ENCODE results near the gene MCTP1. TPM values are rescaled to one million over a fixed set of nuclear protein-coding genes. Genes with fewer than 3 reads are reported as not detected.

MCTP1 gene
- total RNA-seq, 1 experiment from 2014 or later = 7.5 TPM

- intact Hi-C loops (cut with micrococcal nuclease) = no loop called here
- ChIA-PET POLR2A (ENCODE audit: unreplicated experiment) (no interaction called here), CTCF (no interaction called here)
- H3K4me2 ChIP-seq (ENCODE audit: low read length) = no peak overlapping the region
- H3F3A ChIP-seq (ENCODE audit: low read length, unreplicated experiment) = no peaks in the 10 kb centered on the region
- H3K27me3 ChIP-seq (ENCODE audit: low read length) = peaks cover 19% of the 10 kb centered on the region
- TF ChIP-seq EZH2phosphoT487 (IDR thresholded peaks at IDR 0.05; ENCODE audit: borderline replicate concordance, low read length) = no peak
- no peak for TF ChIP-seq CTCF (conservative IDR thresholded peaks at IDR 0.05; ENCODE audit: low read depth, low read length)
- no peak for TF ChIP-seq EZH2 (IDR thresholded peaks at IDR 0.05; ENCODE audit: low read length, unreplicated experiment)
- ATAC-seq (no peak), DNase-seq (no peak)
- no peaks in the 10 kb centered on the region for H4K20me1 ChIP-seq (ENCODE audit: low read length)
- no peaks in the 10 kb centered on the region for H3K9me3 ChIP-seq (ENCODE audit: low read length)
- no TSS peak for BruUV-seq (replicated peaks)
- no peaks in the 10 kb centered on the region for H3K4me1 ChIP-seq (ENCODE audit: insufficient read depth, low read length)
- no peak overlapping the region for H3K4me3 ChIP-seq (ENCODE audit: low read length)
- H2AFZ ChIP-seq (ENCODE audit: low read length) = no peak overlapping the region
- no peak overlapping the region for H3K9ac ChIP-seq (ENCODE audit: low read length)
- H3K27ac ChIP-seq (ENCODE audit: low read length) = no peak overlapping the region
- no peaks in the 10 kb centered on the region for H3K79me2 ChIP-seq (ENCODE audit: low read length)
- no peaks in the 10 kb centered on the region for H3K36me3 ChIP-seq (ENCODE audit: low read depth, low read length)
- no peaks in the 10 kb centered on the region for H3K9me2 ChIP-seq (replicated peaks; ENCODE audit: low read length)
Observed at GRCh38 chr5:95296291-95296690, 11.4 kb upstream of the MCTP1 start.

- no peak for TF ChIP-seq CTCF (conservative IDR thresholded peaks at IDR 0.05; ENCODE audit: low read depth, low read length)
- TF ChIP-seq EZH2 (IDR thresholded peaks at IDR 0.05; ENCODE audit: low read length, unreplicated experiment) = no peak
- no peak for TF ChIP-seq EZH2phosphoT487 (IDR thresholded peaks at IDR 0.05; ENCODE audit: borderline replicate concordance, low read length)
- Histone ChIP-seq H3K27ac (ENCODE audit: low read length) (no peak overlapping the region), H3K4me1 (ENCODE audit: insufficient read depth, low read length) (peaks cover 5% of the 10 kb centered on the region; the same call in 1 of the 2 replicates), H2AFZ (ENCODE audit: low read length) (peak overlapping the region; percentile 89; the same call in 1 of the 2 replicates), H3K79me2 (ENCODE audit: low read length) (no peaks in the 10 kb centered on the region), H3K27me3 (ENCODE audit: low read length) (peaks cover 35% of the 10 kb centered on the region), H3K4me3 (ENCODE audit: low read length) (peak overlapping the region; percentile 71), H3K4me2 (ENCODE audit: low read length) (peak overlapping the region; percentile 90), H4K20me1 (ENCODE audit: low read length) (no peaks in the 10 kb centered on the region), H3K9me2 (replicated peaks; ENCODE audit: low read length) (no peaks in the 10 kb centered on the region), H3F3A (ENCODE audit: low read length, unreplicated experiment) (no peaks in the 10 kb centered on the region), H3K9me3 (ENCODE audit: low read length) (no peaks in the 10 kb centered on the region), H3K9ac (ENCODE audit: low read length) (no peak overlapping the region), H3K36me3 (ENCODE audit: low read depth, low read length) (no peaks in the 10 kb centered on the region)
- BruUV-seq (replicated peaks) = no TSS peak
- no peak for ATAC-seq
- no peak for DNase-seq
- POLR2A ChIA-PET (ENCODE audit: unreplicated experiment) = no interaction called here
- intact Hi-C loops (cut with micrococcal nuclease) = loop anchor here (10.0 kb wide), 2 partner anchors 189 to 559 kb away; no protein-coding TSS in a partner anchor
- CTCF ChIA-PET = no interaction called here
Observed at GRCh38 chr5:95285409-95285755, 488 bp upstream of the MCTP1 start.

GRCh38 chr5:95283761-95284571 is 928 bp downstream of the MCTP1 start:
- Histone ChIP-seq H3K36me3 (ENCODE audit: low read depth, low read length) (no peaks in the 10 kb centered on the region), H3K4me1 (ENCODE audit: insufficient read depth, low read length) (peaks cover 5% of the 10 kb centered on the region; the same call in 1 of the 2 replicates), H4K20me1 (ENCODE audit: low read length) (no peaks in the 10 kb centered on the region), H3K9me3 (ENCODE audit: low read length) (no peaks in the 10 kb centered on the region), H3K79me2 (ENCODE audit: low read length) (no peaks in the 10 kb centered on the region), H3K27ac (ENCODE audit: low read length) (no peak overlapping the region), H3K9ac (ENCODE audit: low read length) (no peak overlapping the region), H3K4me2 (ENCODE audit: low read length) (peak overlapping the region; percentile 90), H2AFZ (ENCODE audit: low read length) (peak overlapping the region; percentile 89), H3K4me3 (ENCODE audit: low read length) (peak overlapping the region; percentile 71), H3F3A (ENCODE audit: low read length, unreplicated experiment) (no peaks in the 10 kb centered on the region), H3K27me3 (ENCODE audit: low read length) (peaks cover 48% of the 10 kb centered on the region), H3K9me2 (replicated peaks; ENCODE audit: low read length) (no peaks in the 10 kb centered on the region)
- TF ChIP-seq CTCF (conservative IDR thresholded peaks at IDR 0.05; ENCODE audit: low read depth, low read length) = peak; percentile 53
- no peak for TF ChIP-seq EZH2phosphoT487 (IDR thresholded peaks at IDR 0.05; ENCODE audit: borderline replicate concordance, low read length)
- peak; percentile 56 for ATAC-seq
- intact Hi-C loops (cut with micrococcal nuclease) = loop anchor here (10.0 kb wide), 2 partner anchors 191 to 561 kb away; no protein-coding TSS in a partner anchor
- ChIA-PET POLR2A (ENCODE audit: unreplicated experiment) (interaction anchor here (0.5 to 0.6 kb wide), 2 partner anchors 209 to 390 kb away, joined by 3 to 7 read pairs; no protein-coding TSS in a partner anchor), CTCF (interaction anchor here (0.6 kb wide), 2 partner anchors 271 kb away, joined by 3 to 4 read pairs; partner anchors contain the start of gene SKIC3)
- no TSS peak for BruUV-seq (replicated peaks)
- peak; percentile 27 for DNase-seq
